ENCODE results near the gene CCDC12.

Gene CCDC12

DNA sequence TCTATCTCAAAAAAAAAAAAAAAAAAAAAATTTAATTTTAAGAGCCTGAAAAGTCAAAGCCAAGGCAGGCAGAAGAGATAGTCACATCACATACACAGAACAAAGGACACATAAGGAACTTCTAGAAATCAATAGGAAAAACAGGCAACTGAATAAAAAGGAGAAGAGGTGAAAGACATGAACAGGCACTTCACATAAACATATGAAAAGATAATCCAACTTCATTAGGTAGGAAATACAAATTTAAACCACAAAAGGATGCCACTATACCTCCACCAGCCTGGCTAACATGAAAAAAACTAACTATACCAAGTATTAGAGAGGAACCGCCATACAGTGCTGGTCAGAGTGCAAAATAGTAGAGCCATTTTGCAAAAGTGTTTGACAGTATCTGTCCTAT lies 14.1 kb downstream of the CCDC12 start:
- TF ChIP-seq, protein P1, sequence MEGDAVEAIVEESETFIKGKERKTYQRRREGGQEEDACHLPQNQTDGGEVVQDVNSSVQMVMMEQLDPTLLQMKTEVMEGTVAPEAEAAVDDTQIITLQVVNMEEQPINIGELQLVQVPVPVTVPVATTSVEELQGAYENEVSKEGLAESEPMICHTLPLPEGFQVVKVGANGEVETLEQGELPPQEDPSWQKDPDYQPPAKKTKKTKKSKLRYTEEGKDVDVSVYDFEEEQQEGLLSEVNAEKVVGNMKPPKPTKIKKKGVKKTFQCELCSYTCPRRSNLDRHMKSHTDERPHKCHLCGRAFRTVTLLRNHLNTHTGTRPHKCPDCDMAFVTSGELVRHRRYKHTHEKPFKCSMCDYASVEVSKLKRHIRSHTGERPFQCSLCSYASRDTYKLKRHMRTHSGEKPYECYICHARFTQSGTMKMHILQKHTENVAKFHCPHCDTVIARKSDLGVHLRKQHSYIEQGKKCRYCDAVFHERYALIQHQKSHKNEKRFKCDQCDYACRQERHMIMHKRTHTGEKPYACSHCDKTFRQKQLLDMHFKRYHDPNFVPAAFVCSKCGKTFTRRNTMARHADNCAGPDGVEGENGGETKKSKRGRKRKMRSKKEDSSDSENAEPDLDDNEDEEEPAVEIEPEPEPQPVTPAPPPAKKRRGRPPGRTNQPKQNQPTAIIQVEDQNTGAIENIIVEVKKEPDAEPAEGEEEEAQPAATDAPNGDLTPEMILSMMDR (IDR thresholded peaks at IDR 0.05; ENCODE audit: low read depth, low read length, missing control alignments): no peak
- no peak overlapping the region for H3K4me3 ChIP-seq (ENCODE audit: low read depth, low read length)
- no peak for DNase-seq (ENCODE audit: low read depth)

- no peak for DNase-seq (ENCODE audit: low read depth)
- no peak overlapping the region for H3K4me3 ChIP-seq (ENCODE audit: low read depth, low read length)
- TF ChIP-seq, protein P1 (IDR thresholded peaks at IDR 0.05; ENCODE audit: low read depth, low read length, missing control alignments): no peak
Measured at GRCh38 chr3:46960835-46961234, 15.7 kb downstream of the CCDC12 start.

DNA sequence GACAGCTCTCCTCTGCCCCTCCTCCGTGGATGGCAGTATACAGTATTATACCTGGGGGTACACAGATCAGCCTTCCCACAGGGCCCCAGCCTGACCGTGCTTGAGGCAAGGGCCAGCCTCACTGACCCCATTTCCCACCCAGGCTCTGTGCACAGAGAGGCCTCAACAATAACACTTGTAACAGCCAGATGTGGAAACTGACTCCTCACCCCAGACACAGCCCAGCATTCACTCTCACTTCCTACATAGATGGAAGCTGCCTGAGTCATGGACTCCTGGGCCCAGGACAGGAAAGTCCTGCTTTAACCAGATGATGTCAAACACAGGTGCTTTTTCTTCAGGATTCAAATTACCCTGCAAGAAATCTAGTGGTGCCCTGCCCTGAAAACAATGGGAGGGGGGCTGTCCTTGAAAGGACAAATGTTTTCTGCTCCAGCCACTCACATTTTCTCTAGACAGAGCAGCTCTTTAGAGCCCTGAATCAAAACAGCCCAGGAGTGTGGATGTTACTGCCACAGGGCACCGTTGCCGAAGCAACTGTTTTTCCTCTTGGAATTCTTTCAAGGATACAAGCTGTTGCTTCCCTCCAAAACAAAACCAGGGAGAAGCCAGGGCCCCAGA lies 16.4 kb downstream of the CCDC12 start:
- no peak for DNase-seq (ENCODE audit: low read depth)
- no peak overlapping the region for H3K4me3 ChIP-seq (ENCODE audit: low read depth, low read length)
- TF ChIP-seq, protein P1 (IDR thresholded peaks at IDR 0.05; ENCODE audit: low read depth, low read length, missing control alignments): no peak

GRCh38 chr3:46959161-46959511 lies 17.4 kb downstream of the CCDC12 start:
- DNase-seq (ENCODE audit: low read depth): no peak
- no peak overlapping the region for H3K4me3 ChIP-seq (ENCODE audit: low read depth, low read length)
- TF ChIP-seq, protein P1 (IDR thresholded peaks at IDR 0.05; ENCODE audit: low read depth, low read length, missing control alignments): no peak

- no peak overlapping the region for H3K4me3 ChIP-seq (ENCODE audit: low read depth, low read length)
- TF ChIP-seq, protein P1 (IDR thresholded peaks at IDR 0.05; ENCODE audit: low read depth, low read length, missing control alignments): no peak
- no peak for DNase-seq (ENCODE audit: low read depth)
Measured at GRCh38 chr3:46958467-46959160, 17.9 kb downstream of the CCDC12 start.

GRCh38 chr3:46957092-46957820 lies 19.3 kb downstream of the CCDC12 start:
- no peak overlapping the region for H3K4me3 ChIP-seq (ENCODE audit: low read depth, low read length)
- DNase-seq (ENCODE audit: low read depth): no peak
- TF ChIP-seq, protein P1 (IDR thresholded peaks at IDR 0.05; ENCODE audit: low read depth, low read length, missing control alignments): no peak
